ENCODE measurements around the gene PIK3R1. TPM values are rescaled to one million over a fixed set of nuclear protein-coding genes. Genes with fewer than 3 reads are reported as not detected.

Gene PIK3R1
- total and polyA plus RNA-seq, 10 donors: 4.9 to 200 (median 108) TPM

DNA sequence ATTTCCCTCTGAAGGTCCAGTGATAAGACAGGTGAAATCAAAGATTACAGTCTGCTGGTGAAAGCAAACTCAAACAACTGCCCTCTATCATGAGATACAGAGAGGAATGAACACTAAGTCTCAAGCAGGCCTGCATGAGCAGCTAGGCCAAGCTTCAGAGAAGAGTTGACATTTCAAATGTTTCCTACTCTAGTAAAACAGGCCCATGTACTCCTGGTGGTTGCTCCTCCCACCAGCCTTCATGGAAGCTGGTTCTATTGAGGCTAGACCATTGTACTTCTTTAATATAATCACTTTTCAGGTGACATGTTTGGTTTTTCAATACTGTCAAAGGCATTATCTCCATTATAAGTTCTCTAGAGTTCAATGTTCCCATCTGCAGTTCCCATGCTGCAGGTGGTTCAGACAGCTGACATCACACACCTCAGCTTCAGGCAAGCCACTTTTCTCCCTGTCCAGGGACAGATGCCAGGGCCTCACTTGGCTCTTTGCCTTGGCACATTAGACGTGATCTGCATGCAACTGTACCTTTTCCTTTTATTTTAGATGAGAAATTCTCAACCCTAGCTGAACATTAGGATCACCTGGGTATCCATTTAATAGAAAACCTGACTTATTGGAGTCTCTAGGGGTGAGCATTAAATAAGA, 89.8 kb downstream of the PIK3R1 start:
- H3K4me1 ChIP-seq: no peaks in the 10 kb centered on the region
- DNase-seq: no peak
- TF ChIP-seq POLR2AphosphoS5 (IDR thresholded peaks at IDR 0.05) (no peak), POLR2A (IDR thresholded peaks at IDR 0.05) (no peak)
- TF ChIP-seq, protein P1, sequence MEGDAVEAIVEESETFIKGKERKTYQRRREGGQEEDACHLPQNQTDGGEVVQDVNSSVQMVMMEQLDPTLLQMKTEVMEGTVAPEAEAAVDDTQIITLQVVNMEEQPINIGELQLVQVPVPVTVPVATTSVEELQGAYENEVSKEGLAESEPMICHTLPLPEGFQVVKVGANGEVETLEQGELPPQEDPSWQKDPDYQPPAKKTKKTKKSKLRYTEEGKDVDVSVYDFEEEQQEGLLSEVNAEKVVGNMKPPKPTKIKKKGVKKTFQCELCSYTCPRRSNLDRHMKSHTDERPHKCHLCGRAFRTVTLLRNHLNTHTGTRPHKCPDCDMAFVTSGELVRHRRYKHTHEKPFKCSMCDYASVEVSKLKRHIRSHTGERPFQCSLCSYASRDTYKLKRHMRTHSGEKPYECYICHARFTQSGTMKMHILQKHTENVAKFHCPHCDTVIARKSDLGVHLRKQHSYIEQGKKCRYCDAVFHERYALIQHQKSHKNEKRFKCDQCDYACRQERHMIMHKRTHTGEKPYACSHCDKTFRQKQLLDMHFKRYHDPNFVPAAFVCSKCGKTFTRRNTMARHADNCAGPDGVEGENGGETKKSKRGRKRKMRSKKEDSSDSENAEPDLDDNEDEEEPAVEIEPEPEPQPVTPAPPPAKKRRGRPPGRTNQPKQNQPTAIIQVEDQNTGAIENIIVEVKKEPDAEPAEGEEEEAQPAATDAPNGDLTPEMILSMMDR (IDR thresholded peaks at IDR 0.05 in 8 of 11, conservative IDR thresholded peaks at IDR 0.05 in 3 of 11): no peak
- H3K27me3 ChIP-seq (replicated peaks in 1 of 7): no peaks in the 10 kb centered on the region
- H3K36me3 ChIP-seq: peaks cover 0 to 18% (median 10%) of the 10 kb centered on the region in 6 donors
- WGBS, 5 donors: 71 to 94% (median 78%) methylated on average over 1 of the region's 1 CpG
- H3K27ac ChIP-seq: no peak overlapping the region
- no peaks in the 10 kb centered on the region for H3K9me3 ChIP-seq
- no peak overlapping the region for H3K4me3 ChIP-seq
- intact Hi-C loops (cut with DNase I; ENCODE audit: low total_unique reads): no loop called here

DNA sequence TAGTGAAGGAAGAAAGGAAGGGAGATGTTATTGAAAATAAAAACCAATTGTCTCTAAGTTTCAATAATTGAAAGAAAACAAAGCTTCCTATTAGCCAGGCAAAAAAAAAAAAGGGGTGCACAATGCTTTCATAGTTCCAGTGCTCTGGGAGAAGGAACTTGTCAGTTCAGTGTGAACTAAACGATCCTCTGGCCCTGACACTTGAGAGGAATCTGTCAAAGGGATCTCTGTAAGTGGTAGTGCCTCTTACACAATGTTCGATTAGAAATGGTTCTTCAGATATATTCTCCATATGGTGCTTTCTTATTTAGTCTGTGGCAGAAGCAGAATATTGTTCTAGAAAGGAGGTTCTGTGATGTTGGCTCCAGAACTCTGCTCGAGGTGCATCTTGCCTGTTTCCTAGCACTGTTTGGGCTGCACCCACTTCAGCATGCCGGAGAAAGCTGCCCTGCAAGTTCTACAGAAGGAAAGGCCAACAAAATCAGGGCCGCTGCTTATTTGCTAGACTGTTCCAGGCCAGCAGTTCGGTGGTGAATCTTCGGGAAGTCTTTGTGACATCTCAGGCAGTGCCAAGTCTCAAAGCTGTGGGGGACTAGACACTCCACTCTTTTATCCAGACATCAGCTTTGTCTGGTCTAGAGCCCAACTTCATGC, 90.9 kb downstream of the PIK3R1 start:
- no peak for TF ChIP-seq POLR2AphosphoS5 (IDR thresholded peaks at IDR 0.05)
- no peak for TF ChIP-seq POLR2A (IDR thresholded peaks at IDR 0.05)
- TF ChIP-seq, protein P1 (IDR thresholded peaks at IDR 0.05 in 8 of 11, conservative IDR thresholded peaks at IDR 0.05 in 3 of 11): no peak
- H3K4me3 ChIP-seq: no peak overlapping the region
- WGBS, 5 donors: 79 to 87% (median 83%) methylated on average over 7 of the region's 7 CpGs
- peaks cover 0 to 13% (median 7%) of the 10 kb centered on the region in 6 donors for H3K36me3 ChIP-seq
- H3K9me3 ChIP-seq: no peaks in the 10 kb centered on the region
- intact Hi-C loops (cut with DNase I; ENCODE audit: low total_unique reads): no loop called here
- no peak for DNase-seq
- H3K27ac ChIP-seq: no peak overlapping the region
- no peaks in the 10 kb centered on the region for H3K27me3 ChIP-seq (replicated peaks in 1 of 7)
- H3K4me1 ChIP-seq: no peaks in the 10 kb centered on the region

DNA sequence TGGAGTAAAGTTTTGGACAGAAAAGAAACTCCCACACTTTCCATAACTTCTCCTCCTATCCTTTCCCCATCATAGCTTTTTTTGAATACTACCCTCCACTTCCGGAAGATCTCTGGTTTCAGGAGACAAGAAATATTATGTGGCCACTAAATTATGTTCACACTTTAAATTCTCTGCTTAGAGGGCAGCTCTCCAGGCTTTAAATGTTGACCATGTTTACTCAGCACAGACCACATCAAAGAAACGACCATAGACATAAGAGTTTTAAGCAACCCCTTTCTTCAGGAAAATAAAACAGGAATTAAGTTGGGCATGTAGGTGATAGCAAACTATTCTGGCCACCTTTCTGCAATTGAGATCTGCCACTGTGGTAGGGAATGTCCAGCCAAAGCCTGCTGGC, 97.8 kb downstream of the PIK3R1 start:
- no peak for DNase-seq
- intact Hi-C loops (cut with DNase I; ENCODE audit: low total_unique reads): no loop called here
- WGBS, 5 donors: 40 to 91% (median 78%) methylated on average over 2 of the region's 2 CpGs
- Histone ChIP-seq H3K9me3 (no peaks in the 10 kb centered on the region), H3K4me3 (no peak overlapping the region), H3K27ac (no peak overlapping the region), H3K36me3 (no peaks in the 10 kb centered on the region), H3K27me3 (replicated peaks in 1 of 7) (no peaks in the 10 kb centered on the region), H3K4me1 (peaks cover 0 to 9% (median 6%) of the 10 kb centered on the region in 6 donors)
- TF ChIP-seq, protein P1 (IDR thresholded peaks at IDR 0.05 in 8 of 11, conservative IDR thresholded peaks at IDR 0.05 in 3 of 11): no peak
- TF ChIP-seq POLR2A (IDR thresholded peaks at IDR 0.05) (no peak), POLR2AphosphoS5 (IDR thresholded peaks at IDR 0.05) (no peak)

DNA sequence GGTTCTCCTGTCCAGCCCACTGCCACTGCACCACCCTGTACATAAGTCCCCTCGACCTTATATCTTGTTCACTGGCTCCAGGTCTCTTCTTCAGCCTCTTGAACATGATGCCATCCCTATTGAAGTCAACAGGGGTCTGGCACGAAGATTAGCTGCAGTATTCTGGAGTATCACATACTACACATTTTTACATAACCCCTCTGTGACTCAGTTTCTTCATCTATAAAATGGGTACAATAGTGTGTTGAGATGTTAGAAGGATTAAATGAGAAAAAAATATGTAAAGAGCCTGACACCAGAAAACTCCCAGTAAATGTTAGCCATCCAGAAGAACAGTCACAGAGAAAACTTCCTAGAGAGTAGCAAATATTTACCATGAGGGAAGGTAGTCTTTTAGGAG, 98.9 kb downstream of the PIK3R1 start:
- intact Hi-C loops (cut with DNase I; ENCODE audit: low total_unique reads): no loop called here

More for the DNA sequence above, 98.9 kb downstream of the PIK3R1 start:
- no peak overlapping the region for H3K27ac ChIP-seq
- no peak for TF ChIP-seq POLR2A (IDR thresholded peaks at IDR 0.05)
- TF ChIP-seq POLR2AphosphoS5 (IDR thresholded peaks at IDR 0.05): no peak
- TF ChIP-seq, protein P1 (IDR thresholded peaks at IDR 0.05 in 8 of 11, conservative IDR thresholded peaks at IDR 0.05 in 3 of 11): no peak
- no peaks in the 10 kb centered on the region for H3K27me3 ChIP-seq (replicated peaks in 1 of 7)
- peaks cover 0 to 9% (median 6%) of the 10 kb centered on the region in 6 donors for H3K4me1 ChIP-seq
- 81 to 92% (median 85%) methylated on average over 2 of the region's 2 CpGs for WGBS, 5 donors
- no peak overlapping the region for H3K4me3 ChIP-seq
- H3K9me3 ChIP-seq: peaks cover 0 to 4% (median 0%) of the 10 kb centered on the region in 8 donors
- no peaks in the 10 kb centered on the region for H3K36me3 ChIP-seq
- no peak for DNase-seq
